Measurements from ENCODE around the gene TSPEAR. TPM values are rescaled to one million over a fixed set of nuclear protein-coding genes. Genes with fewer than 3 reads are reported as not detected.

The TSPEAR gene
- polyA plus RNA-seq, 6 donors from 2014 or later, result not detected

Other genes with a start within 250 kb of the TSPEAR start
- gene KRTAP10-1, start 171.4 kb downstream of the TSPEAR start, polyA plus RNA-seq (ENCODE audit: low read depth in 6 of 6), result not detected
- gene KRTAP10-2, start 160.1 kb downstream of the TSPEAR start, polyA plus RNA-seq (ENCODE audit: low read depth in 6 of 6), result not detected
- gene KRTAP10-3, start 152.8 kb downstream of the TSPEAR start, polyA plus RNA-seq (ENCODE audit: low read depth in 6 of 6), result not detected
- not detected for gene KRTAP10-4, start 137.8 kb downstream of the TSPEAR start, polyA plus RNA-seq (ENCODE audit: low read depth in 6 of 6)
- gene KRTAP10-5, start 131.0 kb downstream of the TSPEAR start, polyA plus RNA-seq (ENCODE audit: low read depth in 6 of 6), result not detected
- gene KRTAP10-6, start 119.1 kb downstream of the TSPEAR start, polyA plus RNA-seq (ENCODE audit: low read depth in 6 of 6), result not detected
- not detected for gene KRTAP10-7, start 111.0 kb downstream of the TSPEAR start, polyA plus RNA-seq (ENCODE audit: low read depth in 6 of 6)
- not detected for gene KRTAP10-8, start 99.5 kb downstream of the TSPEAR start, polyA plus RNA-seq (ENCODE audit: low read depth in 6 of 6)
- gene KRTAP10-9, start 84.5 kb downstream of the TSPEAR start, polyA plus RNA-seq (ENCODE audit: low read depth in 6 of 6), result not detected
- not detected for gene KRTAP10-10, start 74.2 kb downstream of the TSPEAR start, polyA plus RNA-seq (ENCODE audit: low read depth in 6 of 6)
- not detected for gene KRTAP10-11, start 65.2 kb downstream of the TSPEAR start, polyA plus RNA-seq (ENCODE audit: low read depth in 6 of 6)
- gene KRTAP12-4, start 56.9 kb downstream of the TSPEAR start, polyA plus RNA-seq (ENCODE audit: low read depth in 6 of 6), result not detected
- gene KRTAP12-3, start 53.6 kb downstream of the TSPEAR start, polyA plus RNA-seq (ENCODE audit: low read depth in 6 of 6), result not detected
- not detected for gene KRTAP12-2, start 44.6 kb downstream of the TSPEAR start, polyA plus RNA-seq (ENCODE audit: low read depth in 6 of 6)
- gene KRTAP12-1, start 29.4 kb downstream of the TSPEAR start, polyA plus RNA-seq (ENCODE audit: low read depth in 6 of 6), result not detected
- gene KRTAP10-12, start 14.4 kb downstream of the TSPEAR start, polyA plus RNA-seq (ENCODE audit: low read depth in 6 of 6), result not detected
- 10 to 100 TPM; 53.8 to 72.5 (median 59.5) TPM for gene UBE2G2, start 90.2 kb upstream of the TSPEAR start, polyA plus RNA-seq (ENCODE audit: low read depth in 6 of 6)
- gene SUMO3, start 106.5 kb upstream of the TSPEAR start, polyA plus RNA-seq (ENCODE audit: low read depth in 6 of 6), result 100 to 1,000 TPM in 1 of 6 donors, 10 to 100 TPM in 5; 71.2 to 100 (median 79.5) TPM
- 10 to 100 TPM; 28.1 to 43.5 (median 36.1) TPM for gene PTTG1IP, start 162.1 kb upstream of the TSPEAR start, polyA plus RNA-seq (ENCODE audit: low read depth in 6 of 6)
- gene ITGB2, start 209.3 kb upstream of the TSPEAR start, polyA plus RNA-seq (ENCODE audit: low read depth in 6 of 6), result 100 to 1,000 TPM; 220 to 346 (median 303) TPM
- 10 to 100 TPM in 5 of 6 donors, 1 to 10 TPM in 1; 7.8 to 14.2 (median 12.3) TPM for gene SLX9, start 228.5 kb upstream of the TSPEAR start, polyA plus RNA-seq (ENCODE audit: low read depth in 6 of 6)